Cardiac muscle cell (in vitro differentiated cells and primary cell): ENCODE results near the gene EDC4. TPM values are rescaled to one million over a fixed set of nuclear protein-coding genes. Genes with fewer than 3 reads are reported as not detected.

Source experiments
- DNase-seq, 2 donors: peaks; one replicate each; pipeline versions ENCODE4 v3.0.0 to v3.0.0-alpha.2; 2010 to 2017; ENCODE audit warnings: low read depth in 1 of 2, low spot score in 1 of 2
- H3K27ac ChIP-seq: fragments of 200-600 bp; sonication (generic); 2 replicates; pipeline ENCODE4 v1.5.1; 2016
- H3K27me3 ChIP-seq: fragments of 200-600 bp; sonication (generic); 2 replicates; pipeline ENCODE4 v1.6.0; 2016; ENCODE audit warnings: control low read depth
- H3K36me3 ChIP-seq: fragments of 200-600 bp; sonication (generic); 2 replicates; pipeline ENCODE4 v1.5.1; 2016; ENCODE audit warnings: control low read depth
- H3K4me1 ChIP-seq: fragments of 200-600 bp; sonication (generic); 2 replicates; pipeline ENCODE4 v1.8.1; 2017; ENCODE audit warnings: low read depth, mild to moderate bottlenecking, mixed run types
- H3K4me3 ChIP-seq: fragments of 200-600 bp; sonication (generic); 2 replicates; pipeline ENCODE4 v1.5.1; 2016; ENCODE audit warnings: mild to moderate bottlenecking
- H3K9me3 ChIP-seq: fragments of 200-600 bp; sonication (generic); 2 replicates; pipeline ENCODE4 v1.5.1; 2017; ENCODE audit warnings: low read depth, mild to moderate bottlenecking, control low read depth
- CTCF ChIP-seq: IDR thresholded peaks from 2 replicates; pipeline ENCODE4 v1.5.1; 2012; ENCODE audit warnings: low read depth, mild to moderate bottlenecking, low read length
- polyA plus RNA-seq: library from polyadenylated mRNA; unstranded; fragments of >200 nt; fragmentation: Nextera tagmentation; extraction: Ambion mirVana; gene quantifications from 2 replicates; pipeline ENCODE4 v1.2.1, GENCODE V29; 2016
- total RNA-seq: library from RNA; depleted of rRNA; stranded (reverse); fragments of >200 nt; gene quantifications from 2 replicates; pipeline ENCODE4 v1.2.3, GENCODE V29; 2016

EDC4 gene
- total and polyA plus RNA-seq, 2 experiments from 2014 or later = 87.8 to 95.7 TPM

- H3K36me3 ChIP-seq = peaks cover 11% of the 10 kb centered on the region
- H3K27ac ChIP-seq = no peak overlapping the region
- peak; percentile 70 for DNase-seq
- no peak overlapping the region for H3K4me3 ChIP-seq
- H3K9me3 ChIP-seq = no peaks in the 10 kb centered on the region
- peak; percentile 91 for TF ChIP-seq CTCF
- H3K4me1 ChIP-seq = peaks cover 8% of the 10 kb centered on the region
- H3K27me3 ChIP-seq = no peaks in the 10 kb centered on the region
Measured at GRCh38 chr16:67928561-67929364, 55.9 kb downstream of the EDC4 start.

- Histone ChIP-seq H3K4me3 (no peak overlapping the region), H3K9me3 (no peaks in the 10 kb centered on the region), H3K27me3 (no peaks in the 10 kb centered on the region), H3K4me1 (peaks cover 5% of the 10 kb centered on the region), H3K27ac (no peak overlapping the region), H3K36me3 (peaks cover 11% of the 10 kb centered on the region)
- TF ChIP-seq CTCF = no peak
- DNase-seq = no peak
Measured at GRCh38 chr16:67930191-67930590, 57.3 kb downstream of the EDC4 start.

- Histone ChIP-seq H3K4me1 (peaks cover 6% of the 10 kb centered on the region), H3K4me3 (no peak overlapping the region), H3K36me3 (peaks cover 11% of the 10 kb centered on the region), H3K9me3 (no peaks in the 10 kb centered on the region), H3K27me3 (no peaks in the 10 kb centered on the region), H3K27ac (no peak overlapping the region)
- TF ChIP-seq CTCF = no peak
- DNase-seq = no peak
Measured at GRCh38 chr16:67930678-67931211, 57.9 kb downstream of the EDC4 start.

Other genes with a start within 250 kb of the EDC4 start
- 0.78 and 1.6 TPM in 2 replicates for gene CARMIL2, start 227.9 kb upstream of the EDC4 start, total RNA-seq
- 2.3 and 2.4 TPM in 2 replicates for gene CARMIL2, start 227.9 kb upstream of the EDC4 start, polyA plus RNA-seq
- 17.2 and 25.5 TPM in 2 replicates for gene ACD, start 212.8 kb upstream of the EDC4 start, total RNA-seq
- gene ACD, start 212.8 kb upstream of the EDC4 start, polyA plus RNA-seq = 25.1 and 31.8 TPM in 2 replicates
- gene PARD6A, start 212.1 kb upstream of the EDC4 start, total RNA-seq = 0.71 and 0.74 TPM in 2 replicates
- 0.91 and 1.1 TPM in 2 replicates for gene PARD6A, start 212.1 kb upstream of the EDC4 start, polyA plus RNA-seq
- 29.8 and 34.8 TPM in 2 replicates for gene ENKD1, start 206.3 kb upstream of the EDC4 start, total RNA-seq
- gene ENKD1, start 206.3 kb upstream of the EDC4 start, polyA plus RNA-seq = 23.3 and 23.8 TPM in 2 replicates
- 13.0 and 14.9 TPM in 2 replicates for gene C16orf86, start 206.2 kb upstream of the EDC4 start, total RNA-seq
- gene C16orf86, start 206.2 kb upstream of the EDC4 start, polyA plus RNA-seq = 1.7 and 5.1 TPM in 2 replicates
- gene GFOD2, start 153.7 kb upstream of the EDC4 start, total RNA-seq = 5.9 and 8.4 TPM in 2 replicates
- gene GFOD2, start 153.7 kb upstream of the EDC4 start, polyA plus RNA-seq = 2.2 and 5.6 TPM in 2 replicates
- gene RANBP10, start 66.5 kb upstream of the EDC4 start, total RNA-seq = 7.4 and 8.0 TPM in 2 replicates
- gene RANBP10, start 66.5 kb upstream of the EDC4 start, polyA plus RNA-seq = 13.4 and 13.6 TPM in 2 replicates
- gene TSNAXIP1, start 66.2 kb upstream of the EDC4 start, total RNA-seq = 1.1 and 4.0 TPM in 2 replicates
- 1.7 and 3.0 TPM in 2 replicates for gene TSNAXIP1, start 66.2 kb upstream of the EDC4 start, polyA plus RNA-seq
- gene THAP11, start 30.7 kb upstream of the EDC4 start, total RNA-seq = 75.3 and 80.7 TPM in 2 replicates
- gene THAP11, start 30.7 kb upstream of the EDC4 start, polyA plus RNA-seq = 61.3 and 68.3 TPM in 2 replicates
- gene NUTF2, start 26.1 kb upstream of the EDC4 start, total RNA-seq = 77.6 and 213 TPM in 2 replicates
- 220 and 235 TPM in 2 replicates for gene NUTF2, start 26.1 kb upstream of the EDC4 start, polyA plus RNA-seq
- gene CENPT, start 25.4 kb upstream of the EDC4 start, total RNA-seq = 42.1 and 61.8 TPM in 2 replicates
- 65.2 and 70.2 TPM in 2 replicates for gene CENPT, start 25.4 kb upstream of the EDC4 start, polyA plus RNA-seq
- 2.2 and 4.8 TPM in 2 replicates for gene NRN1L, start 11.8 kb downstream of the EDC4 start, total RNA-seq
- 0.32 and 0.73 TPM in 2 replicates for gene NRN1L, start 11.8 kb downstream of the EDC4 start, polyA plus RNA-seq
- 31.0 and 31.6 TPM in 2 replicates for gene PSKH1, start 20.2 kb downstream of the EDC4 start, total RNA-seq
- 46.7 and 48.8 TPM in 2 replicates for gene PSKH1, start 20.2 kb downstream of the EDC4 start, polyA plus RNA-seq
- 1.9 and 2.7 TPM in 2 replicates for gene CTRL, start 58.8 kb downstream of the EDC4 start, total RNA-seq
- gene CTRL, start 58.8 kb downstream of the EDC4 start, polyA plus RNA-seq = 10.0 and 14.8 TPM in 2 replicates
- gene PSMB10, start 63.8 kb downstream of the EDC4 start, total RNA-seq = 26.7 and 35.1 TPM in 2 replicates
- gene PSMB10, start 63.8 kb downstream of the EDC4 start, polyA plus RNA-seq = 34.6 and 53.2 TPM in 2 replicates
- 11.3 and 13.4 TPM in 2 replicates for gene LCAT, start 71.1 kb downstream of the EDC4 start, total RNA-seq
- gene LCAT, start 71.1 kb downstream of the EDC4 start, polyA plus RNA-seq = 13.8 and 18.4 TPM in 2 replicates
- gene SLC12A4, start 95.6 kb downstream of the EDC4 start, total RNA-seq = 35.0 and 49.2 TPM in 2 replicates
- 36.5 and 59.4 TPM in 2 replicates for gene SLC12A4, start 95.6 kb downstream of the EDC4 start, polyA plus RNA-seq
- 0.07 TPM in 1 of 2 replicates, not detected in the other for gene DPEP3, start 107.4 kb downstream of the EDC4 start, total RNA-seq
- gene DPEP3, start 107.4 kb downstream of the EDC4 start, polyA plus RNA-seq = 0.51 TPM in 1 of 2 replicates, not detected in the other
- gene DPEP2, start 126.4 kb downstream of the EDC4 start, total RNA-seq = not detected in 2 replicates
- 0.82 TPM in 1 of 2 replicates, not detected in the other for gene DPEP2, start 126.4 kb downstream of the EDC4 start, polyA plus RNA-seq
- gene DPEP2NB, start 142.9 kb downstream of the EDC4 start, total RNA-seq = not detected in 2 replicates
- gene DPEP2NB, start 142.9 kb downstream of the EDC4 start, polyA plus RNA-seq = not detected in 2 replicates
- gene DDX28, start 150.2 kb downstream of the EDC4 start, total RNA-seq = 20.1 and 21.8 TPM in 2 replicates
- gene DDX28, start 150.2 kb downstream of the EDC4 start, polyA plus RNA-seq = 15.3 and 20.3 TPM in 2 replicates
- 18.3 and 21.3 TPM in 2 replicates for gene DUS2, start 150.2 kb downstream of the EDC4 start, total RNA-seq
- gene DUS2, start 150.2 kb downstream of the EDC4 start, polyA plus RNA-seq = 29.7 and 30.0 TPM in 2 replicates
- gene NFATC3, start 212.3 kb downstream of the EDC4 start, total RNA-seq = 21.8 and 26.2 TPM in 2 replicates
- gene NFATC3, start 212.3 kb downstream of the EDC4 start, polyA plus RNA-seq = 13.6 and 16.1 TPM in 2 replicates